ENCODE results near the gene MRFAP1L1.
"Not testable (repeated sequence)": the region's sequence is repeated elsewhere in the genome, so short reads cannot be mapped to it uniquely, and the experiment has no call there.

MRFAP1L1 gene

DNA sequence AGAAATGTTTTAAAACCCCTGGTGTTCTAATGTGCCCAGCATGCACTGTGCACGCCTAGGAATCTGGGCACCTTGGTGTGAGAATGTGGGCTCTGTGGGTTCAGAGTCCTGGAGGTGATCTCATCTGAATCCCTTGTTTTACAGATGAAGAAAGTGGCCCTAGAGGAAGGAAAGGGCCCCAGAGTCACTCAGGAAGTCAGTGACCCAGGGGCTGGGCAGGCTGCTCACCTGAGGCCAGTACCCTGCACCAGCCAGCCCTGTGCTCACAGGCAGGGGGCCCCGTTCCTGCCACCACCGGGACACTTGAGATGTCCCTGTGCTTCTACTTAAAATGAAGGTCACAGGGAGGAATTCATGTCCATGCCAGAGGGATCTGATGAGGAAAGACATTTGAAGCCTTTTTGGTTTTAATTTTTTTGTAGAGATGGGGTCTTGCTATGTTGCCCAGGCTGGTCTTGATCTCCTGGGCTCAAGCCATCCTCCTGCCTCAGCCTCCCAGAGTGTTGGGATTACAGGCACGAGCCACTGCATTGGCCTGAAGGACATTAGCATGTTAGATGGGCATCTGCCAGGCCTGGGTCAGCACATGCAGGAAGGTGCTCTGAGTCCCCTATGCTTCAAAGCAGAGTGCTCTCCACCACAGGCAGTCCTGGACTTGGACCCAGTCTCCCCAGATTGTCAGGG, 23.4 kb downstream of the MRFAP1L1 start:
- DNase-seq: no peak

DNA sequence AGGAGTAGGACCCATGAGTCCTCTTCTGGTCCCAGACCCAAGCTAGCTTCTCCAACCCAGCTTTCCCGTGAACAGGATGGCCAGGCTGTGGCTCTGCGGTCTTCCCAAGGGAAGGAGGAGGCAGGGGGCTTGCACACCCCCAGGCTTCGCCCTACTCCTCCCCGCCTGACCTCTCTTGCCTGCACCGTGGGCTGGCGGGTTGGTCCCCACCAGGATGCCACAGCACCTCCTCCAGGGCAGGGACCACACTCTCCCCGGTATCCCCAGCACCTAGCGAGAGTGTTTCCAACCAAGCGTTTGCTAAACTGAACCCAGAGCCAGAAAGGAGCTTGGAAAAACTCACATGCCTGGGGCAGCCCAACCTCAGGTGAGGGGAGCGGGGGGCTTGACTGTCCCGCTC, 25.0 kb downstream of the MRFAP1L1 start:
- no peak for DNase-seq

DNA sequence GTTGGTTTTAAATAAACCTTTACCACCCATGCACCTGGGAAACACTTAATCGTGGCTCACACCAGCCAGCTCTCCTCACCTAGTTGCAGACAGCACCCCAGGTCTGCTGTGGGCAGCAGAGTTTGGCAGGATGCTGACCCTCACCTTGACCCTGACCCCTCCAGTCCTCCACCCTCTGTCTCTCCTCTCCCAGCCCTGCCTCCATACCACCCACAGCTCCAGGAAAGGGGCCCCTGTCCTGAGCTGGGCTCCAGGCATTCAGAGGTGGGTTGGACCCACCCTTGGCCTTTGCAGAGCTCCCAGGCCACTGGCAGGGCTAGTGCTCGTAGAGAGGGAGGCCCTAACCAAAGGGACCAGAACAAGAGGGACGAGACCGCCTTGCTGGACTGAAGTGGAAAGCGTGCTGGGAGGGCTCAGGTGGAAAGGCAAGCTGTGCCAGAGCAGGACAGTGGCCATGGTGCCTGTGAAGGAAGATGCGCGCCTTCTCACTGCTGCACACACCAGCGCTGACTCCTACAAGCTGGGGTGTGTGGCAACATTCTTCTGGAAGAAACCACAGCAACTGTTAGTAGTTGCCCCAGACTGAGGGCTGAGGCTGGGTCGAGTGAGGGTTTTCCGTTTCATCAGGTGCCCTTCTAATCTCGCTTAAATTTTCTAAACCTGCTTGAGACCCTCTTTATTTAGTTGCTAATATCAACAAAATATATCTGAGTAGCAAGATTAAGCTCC, 26.6 kb downstream of the MRFAP1L1 start:
- no peak for DNase-seq

DNA sequence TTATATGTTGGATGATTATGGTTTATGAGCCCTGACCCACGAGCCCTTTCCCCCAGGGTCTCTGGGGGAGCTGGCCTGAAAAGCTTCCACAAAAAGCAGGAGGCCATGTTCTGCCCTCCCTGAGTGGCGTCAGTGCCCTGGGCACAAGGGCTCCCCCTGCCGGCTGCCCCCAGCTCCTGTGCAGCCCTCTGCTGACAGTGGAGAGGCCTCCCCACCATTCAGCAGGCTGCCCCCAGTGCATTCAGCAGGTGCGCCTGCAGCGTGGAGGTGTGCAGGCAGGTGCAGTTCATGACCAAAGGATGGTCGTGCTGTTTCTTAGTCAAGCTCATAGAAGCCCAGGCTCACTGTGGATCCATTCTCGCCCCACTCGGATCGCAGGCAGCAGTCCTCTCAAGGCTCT, 28.5 kb downstream of the MRFAP1L1 start:
- peak; percentile 7 for DNase-seq

DNA sequence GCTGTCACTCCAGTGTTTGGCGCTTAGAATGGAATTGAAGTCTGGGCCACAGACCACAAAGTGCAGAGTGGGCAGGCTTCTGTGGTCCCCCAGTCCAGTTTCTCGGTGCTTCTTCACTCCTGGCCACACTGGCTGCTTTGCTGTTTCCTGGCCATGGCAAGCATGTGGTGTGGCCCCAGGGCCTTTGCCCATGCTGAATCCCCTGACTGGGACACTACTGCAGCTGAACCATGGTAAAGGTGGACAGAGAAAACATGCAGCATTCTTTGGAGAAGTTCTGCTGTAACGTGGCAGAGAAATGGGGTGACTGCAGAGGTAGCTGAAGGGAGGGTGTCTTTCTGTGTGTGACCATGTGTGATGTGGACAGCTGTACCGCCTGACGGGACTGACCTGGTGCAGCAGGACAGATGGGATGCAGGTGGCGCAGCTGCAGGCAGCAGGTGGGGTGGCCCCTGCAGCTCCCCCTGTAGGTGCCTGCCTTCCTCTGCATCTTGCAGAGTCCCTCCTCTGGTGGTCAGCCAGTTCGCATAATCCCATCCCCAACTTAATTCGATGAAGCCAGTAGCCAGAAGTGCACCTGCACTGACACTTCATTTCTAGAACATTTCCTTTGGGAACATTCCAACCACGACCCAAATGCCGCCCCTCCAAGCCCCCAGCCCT, 29.2 kb downstream of the MRFAP1L1 start:
- peak; percentile 7 for DNase-seq

DNA sequence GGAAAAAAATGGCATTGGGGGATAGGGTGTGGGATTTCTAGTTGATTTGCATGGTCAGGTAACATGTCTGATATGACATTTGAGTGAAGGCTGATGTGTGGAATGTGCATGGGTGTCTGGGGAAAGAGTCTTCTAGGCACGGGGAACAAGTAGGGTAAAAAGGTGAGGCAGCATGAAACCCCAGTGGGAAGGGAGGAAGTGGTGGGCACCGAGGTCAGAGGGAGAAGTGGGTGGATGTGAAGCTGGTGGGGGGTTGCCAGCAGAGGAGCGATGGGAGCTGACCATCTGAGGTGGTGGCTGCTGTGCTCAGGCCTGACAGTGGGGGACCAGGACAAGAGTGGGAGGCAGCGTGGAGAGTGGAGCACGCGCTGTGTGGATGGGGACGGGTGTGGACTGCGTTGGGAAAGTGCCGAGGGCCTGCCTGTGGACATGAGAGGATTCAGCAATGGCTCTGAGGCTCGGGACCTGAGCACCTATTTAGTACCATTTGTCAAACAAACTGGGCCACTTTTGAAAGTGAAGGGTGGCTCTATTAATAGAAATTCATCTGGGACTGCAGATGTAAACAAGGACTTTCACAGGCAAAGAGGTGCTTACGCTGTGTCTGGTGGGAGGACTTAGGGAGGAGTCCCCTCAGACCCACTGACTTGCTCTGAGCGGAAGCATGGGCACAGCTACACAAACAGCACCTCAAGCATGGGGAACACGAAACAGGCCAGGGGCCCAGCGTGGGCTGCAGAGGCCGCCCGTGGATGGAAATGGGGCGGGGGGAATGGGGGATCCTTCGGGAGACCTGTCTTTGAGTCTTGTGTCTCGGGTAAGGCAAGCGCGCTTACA, 32.7 kb downstream of the MRFAP1L1 start:
- no peak for DNase-seq

DNA sequence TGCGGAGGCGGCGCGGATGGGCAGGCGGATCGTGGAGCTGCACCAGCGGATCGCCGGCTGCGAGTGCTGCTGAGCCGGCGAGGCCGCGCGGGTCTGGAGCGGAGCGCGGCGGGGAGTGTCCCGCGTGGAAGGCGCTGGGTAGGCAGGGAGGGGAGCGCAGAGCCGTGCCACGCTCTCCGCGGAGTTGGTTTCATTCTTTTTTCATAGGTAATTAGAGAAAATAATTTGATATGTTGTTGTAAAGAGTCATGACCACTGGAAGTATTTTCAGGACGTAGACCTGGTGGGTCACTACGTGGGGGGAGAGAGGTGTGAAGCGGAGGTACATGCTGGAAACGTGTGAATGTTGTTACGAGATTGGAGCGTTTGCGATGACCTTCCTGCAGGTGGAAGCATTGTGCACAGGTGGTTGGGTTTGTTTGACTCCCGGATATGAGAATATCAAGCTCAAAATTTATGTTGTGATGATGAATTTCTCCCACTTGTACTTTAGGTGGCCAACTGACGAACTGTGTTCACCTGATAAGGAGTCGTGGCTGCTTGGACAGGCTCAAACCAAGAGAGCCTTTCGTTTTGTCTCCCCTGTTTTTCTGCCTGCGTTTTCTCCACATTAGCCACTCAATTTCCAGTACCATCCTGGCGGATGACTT, 35.0 kb downstream of the MRFAP1L1 start:
- peak; percentile 66 for DNase-seq

DNA sequence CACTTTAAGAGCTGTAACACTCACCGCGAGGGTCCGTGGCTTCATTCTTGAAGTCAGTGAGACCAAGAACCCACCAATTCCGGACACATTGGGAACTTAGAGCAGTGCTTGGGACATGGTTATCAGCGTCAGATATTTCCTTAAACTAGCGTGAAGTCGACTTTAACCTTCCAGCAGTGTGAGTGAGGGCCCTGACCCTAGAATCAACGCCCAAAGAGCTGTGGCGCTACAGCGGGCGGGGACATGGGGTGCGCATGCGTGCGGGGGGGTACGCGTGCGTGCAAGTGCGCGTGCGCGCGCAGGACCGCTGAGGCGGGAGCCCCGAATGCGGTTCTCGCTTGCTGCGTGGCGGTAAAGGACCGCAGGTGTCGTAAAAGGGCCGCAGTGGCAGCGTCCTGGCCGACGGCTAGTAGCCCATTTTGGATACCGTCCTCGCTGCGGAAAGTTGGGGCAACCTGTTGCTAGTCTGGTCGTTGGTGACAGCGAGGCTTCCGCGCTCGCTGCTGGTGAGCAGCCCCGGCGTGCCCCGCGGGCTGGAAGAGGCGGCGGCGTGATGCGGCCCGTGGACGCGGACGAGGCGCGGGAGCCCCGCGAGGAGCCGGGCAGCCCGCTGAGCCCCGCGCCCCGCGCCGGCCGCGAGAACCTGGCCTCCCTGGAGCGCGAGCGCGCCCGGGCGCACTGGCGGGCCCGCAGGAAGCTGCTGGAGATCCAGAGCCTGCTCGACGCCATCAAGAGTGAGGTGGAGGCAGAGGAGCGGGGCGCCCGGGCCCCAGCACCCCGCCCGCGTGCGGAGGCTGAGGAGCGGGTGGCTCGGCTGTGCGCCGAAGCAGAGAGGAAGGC, 35.8 kb downstream of the MRFAP1L1 start:
- peak; percentile 96 for DNase-seq

DNA sequence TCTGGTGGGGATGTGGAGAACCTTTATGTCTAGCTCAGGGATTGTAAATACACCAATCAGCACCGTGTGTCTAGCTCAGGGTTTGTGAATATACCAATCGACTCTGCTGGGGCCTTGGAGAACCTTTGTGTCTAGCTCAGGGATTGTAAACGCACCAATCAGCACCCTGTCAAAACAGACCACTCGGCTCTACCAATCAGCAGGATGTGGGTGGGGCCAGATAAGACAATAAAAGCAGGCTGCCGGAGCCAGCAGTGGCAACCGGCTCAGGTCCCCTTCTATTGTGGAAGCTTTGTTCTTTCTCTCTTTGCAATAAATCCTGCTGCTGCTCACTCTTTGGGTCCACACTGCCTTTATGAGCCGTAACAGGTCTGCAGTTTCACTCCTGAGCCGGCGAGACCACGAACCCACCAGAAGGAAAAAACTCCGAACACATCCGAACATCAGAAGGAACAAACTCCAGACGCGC, 36.4 kb downstream of the MRFAP1L1 start:
- DNase-seq: peak; percentile 42

DNA sequence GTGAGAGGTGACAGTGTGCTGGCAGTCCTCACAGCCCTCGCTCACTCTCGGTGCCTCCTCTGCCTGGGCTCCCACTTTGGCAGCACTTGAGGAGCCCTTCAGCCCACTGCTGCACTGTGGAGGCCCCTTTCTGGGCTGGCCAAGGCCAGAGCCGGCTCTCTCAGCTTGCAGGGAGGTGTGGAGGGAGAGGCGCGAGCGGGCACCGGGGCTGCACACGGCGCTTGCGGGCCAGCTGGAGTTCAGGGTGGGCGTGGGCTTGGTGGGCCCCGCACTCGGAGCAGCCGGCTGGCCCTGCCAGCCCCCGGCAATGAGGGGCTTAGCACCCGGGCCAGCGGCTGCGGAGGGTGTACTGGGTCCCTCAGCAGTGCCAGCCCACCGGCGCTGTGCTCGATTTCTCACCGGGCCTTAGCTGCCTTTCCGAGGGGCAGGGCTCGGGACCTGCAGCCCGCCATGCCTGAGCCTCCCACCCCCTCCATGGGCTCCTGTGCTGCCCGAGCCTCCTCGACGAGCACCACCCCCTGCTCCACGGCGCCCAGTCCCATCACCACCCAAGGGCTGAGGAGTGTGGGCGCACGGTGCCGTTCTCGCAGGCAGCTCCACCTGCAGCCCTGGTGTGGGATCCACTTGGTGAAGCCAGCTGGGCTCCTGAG, 37.0 kb downstream of the MRFAP1L1 start:
- DNase-seq: not testable (repeated sequence)

DNA sequence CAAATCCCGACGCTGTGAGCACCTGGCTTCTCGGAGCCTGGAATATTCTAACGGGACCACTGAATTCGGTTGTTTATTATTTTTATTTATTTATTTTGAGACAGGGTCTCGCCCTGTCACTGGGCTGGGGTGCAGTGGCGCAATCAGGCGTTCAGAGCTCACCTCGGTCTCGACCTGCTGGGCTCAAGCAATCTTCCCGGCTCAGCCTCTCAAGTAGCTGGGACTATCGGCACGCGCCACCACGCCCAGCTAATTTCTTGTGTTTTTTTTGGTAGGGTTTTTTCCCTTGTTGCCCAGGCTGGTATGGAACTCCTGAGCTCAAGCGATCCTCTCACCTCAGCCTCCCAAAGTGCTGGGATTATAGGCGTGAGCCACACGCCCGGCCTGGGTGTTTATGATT, 37.5 kb downstream of the MRFAP1L1 start:
- DNase-seq: no peak

DNA sequence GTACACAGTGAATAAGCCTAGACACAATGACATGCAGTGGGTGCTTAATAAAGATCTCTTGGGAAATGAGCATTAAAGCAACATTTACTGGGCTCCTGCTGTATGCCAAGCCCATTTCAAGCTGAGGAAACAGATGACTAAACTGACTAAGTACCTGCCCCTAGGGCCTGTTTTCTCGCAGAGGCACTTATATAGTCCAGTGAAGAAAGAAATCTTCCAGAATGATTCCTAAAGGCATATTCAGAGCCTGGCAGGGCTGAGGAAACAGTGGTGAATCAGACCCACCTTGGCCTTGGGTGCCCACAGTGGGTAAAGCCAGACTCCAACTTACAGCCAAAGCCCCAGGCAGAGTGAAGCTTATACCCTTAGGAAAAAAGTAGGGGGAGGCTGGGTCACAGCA, 38.0 kb downstream of the MRFAP1L1 start:
- DNase-seq: no peak

DNA sequence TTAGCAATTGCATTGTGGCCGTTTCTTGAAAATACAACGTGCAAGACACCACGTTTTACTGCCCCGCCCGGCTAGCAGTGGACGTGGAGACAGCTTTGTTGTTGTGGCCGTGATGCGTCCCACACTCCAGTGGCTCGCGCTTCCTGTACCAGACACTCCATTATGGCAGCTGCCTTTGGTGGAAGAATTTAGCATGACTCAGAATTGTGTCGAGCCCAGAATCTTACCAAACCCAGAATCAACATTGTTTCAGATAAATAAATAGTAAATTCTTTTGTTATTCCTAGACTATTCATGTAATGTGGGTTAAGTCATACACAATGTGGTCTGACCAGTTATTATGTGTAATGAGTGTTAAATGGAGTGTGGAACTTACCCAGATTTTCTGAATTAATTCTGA, 41.3 kb downstream of the MRFAP1L1 start:
- DNase-seq: peak; percentile 25

DNA sequence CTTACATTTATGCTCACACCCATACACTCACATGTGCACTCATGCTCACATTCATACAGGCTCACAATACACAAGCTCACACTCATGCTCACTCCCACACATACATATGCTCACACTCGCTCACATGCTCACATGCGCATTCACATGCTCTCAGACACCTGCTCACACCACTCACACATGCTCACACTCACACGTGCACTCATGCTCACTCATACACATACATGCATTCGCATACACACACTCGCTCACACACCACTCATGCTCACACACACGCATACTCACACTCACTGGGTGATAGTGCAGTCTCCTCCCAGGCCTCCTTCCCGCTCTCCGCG, 44.4 kb downstream of the MRFAP1L1 start:
- no peak for DNase-seq

DNA sequence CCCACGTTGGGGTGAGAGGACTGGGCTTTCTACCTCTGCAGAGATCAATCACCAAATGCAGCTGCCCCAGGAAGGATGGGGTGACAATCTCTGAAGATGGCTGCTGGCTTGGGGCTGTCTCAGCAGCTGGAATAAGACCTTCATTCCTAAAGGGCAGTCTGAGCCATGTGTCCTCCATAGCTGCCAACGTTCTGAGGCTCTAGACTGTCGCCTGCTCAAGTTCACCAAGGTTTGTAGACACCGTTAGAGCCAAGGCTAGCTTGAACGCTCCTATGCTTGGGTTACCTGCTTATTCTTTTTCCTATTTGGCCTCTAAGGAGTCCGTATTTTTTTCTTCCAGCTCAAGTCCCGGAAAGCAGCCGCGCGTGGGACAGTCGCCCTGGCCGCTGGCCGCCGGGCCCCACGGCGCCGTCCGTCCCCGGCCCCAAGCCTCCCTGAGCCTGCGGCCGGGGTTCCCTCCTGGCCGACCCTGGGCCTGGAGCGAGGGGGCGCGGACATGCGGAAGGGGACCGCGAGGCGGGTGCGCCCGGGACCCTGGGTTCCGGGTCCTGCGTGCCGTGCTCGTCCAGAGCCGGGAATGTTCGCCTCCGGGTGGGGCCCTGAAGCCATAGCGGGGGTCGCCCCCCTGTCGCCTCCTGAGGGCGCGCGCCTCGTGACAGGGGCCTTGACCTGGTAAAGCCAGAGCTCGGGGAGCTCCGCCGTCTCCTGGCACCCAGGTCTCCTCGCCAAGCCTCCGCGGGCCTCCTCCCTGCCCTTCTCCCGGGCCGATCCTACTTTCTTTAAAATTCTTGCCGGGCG, 45.9 kb downstream of the MRFAP1L1 start:
- DNase-seq: no peak

DNA sequence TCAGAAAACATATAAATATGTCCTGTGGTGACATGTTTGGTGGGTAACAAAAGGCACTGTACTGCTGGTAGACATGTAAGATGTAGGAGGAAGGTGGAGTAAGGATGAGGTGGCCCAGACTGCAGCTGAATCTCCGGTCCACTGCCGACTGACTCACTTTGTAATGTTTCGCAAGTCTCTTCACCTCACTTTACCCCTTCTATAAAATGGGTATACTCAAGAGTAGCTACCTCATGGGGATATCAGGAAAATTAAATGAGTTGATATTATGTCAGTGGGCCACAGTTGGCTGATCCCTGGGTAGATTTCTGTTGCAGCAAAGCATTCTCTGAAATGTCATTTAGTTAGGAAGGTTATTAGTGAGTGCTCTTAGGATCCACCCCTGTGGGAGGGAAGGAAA, 47.1 kb downstream of the MRFAP1L1 start:
- no peak for DNase-seq

DNA sequence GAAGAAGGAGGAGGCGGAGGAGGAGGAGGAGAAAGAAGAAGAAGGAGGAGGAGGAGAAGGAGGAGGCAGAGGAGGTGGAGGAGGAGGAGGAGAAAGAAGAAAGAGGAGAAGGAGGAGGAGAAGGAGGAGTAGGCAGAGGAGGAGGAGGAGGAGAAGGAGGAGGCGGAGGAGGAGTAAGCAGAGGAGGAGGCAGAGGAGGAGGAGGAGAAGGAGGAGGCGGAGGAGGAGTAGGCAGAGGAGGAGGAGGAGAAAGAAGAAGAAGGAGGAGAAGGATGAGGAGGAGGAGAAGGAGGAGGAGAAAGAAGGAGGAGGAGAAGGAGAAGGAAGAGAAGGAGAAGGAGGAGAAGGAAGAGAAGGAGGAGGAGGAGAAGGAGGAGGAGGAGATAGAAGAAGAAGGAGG, 49.2 kb downstream of the MRFAP1L1 start:
- no peak for DNase-seq

DNA sequence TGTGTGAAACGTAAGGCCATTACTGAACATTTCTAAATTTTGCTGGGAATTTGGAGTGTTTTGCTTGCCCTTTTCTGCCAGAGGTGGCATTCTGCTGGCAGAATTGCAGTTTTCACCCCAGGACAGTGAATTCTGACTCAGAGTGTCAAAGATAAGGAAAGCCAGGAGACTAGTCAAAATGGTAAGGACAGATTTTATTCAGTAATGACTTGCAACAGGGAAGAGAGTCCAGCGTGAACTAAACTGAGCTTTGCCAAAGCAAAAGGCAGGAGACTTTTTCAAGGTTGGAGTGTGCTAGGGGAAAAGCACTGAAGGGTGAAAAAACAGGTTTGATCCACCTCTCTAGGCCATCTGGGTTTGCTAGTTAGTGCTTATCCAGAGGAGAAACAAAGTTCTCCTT, 49.8 kb downstream of the MRFAP1L1 start:
- DNase-seq: no peak

DNA sequence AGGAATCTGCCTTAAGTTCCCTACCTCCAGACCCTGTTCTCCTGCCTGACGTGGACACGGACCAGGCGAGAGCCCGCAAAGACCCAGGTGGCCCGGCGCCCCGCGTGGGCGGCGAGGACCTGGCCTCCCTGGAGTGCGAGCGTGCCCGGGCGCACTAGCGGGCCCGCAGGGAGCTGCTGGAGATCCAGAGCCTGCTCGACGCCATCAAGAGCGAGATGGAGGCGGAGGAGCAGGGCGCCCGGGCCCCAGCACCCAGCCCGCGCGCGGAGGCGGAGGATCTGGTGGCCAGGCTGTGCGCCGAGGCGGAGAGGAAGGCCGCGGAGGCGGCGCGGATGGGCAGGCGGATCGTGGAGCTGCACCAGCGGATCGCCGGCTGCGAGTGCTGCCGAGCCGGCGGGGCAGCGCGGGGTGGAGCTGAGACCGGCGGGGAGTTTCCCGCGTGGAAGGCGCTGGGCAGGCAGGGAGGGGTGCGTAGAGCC, 51.0 kb downstream of the MRFAP1L1 start:
- DNase-seq: no peak

DNA sequence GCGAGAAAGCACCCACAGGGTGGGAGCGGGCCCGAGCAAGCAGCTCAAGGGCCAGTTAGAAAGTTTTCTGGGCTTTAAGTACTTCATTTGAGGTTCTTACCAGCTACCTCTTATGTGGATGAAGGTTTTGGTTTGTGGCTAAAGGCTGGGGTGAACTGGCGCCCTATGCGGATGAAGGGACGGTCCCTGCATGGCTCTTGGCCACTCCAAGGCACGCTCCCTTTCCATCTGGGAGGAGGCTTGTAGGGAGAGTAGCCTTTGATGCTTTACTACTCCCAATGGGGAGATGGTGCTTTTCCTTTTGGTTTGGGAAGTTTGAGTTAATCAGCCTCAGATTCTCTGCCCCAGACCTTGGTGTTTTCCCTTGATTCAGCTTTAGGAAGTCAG, 51.5 kb downstream of the MRFAP1L1 start:
- no peak for DNase-seq

All from NCI-H146 (cell line).